Endothelial cell of umbilical vein (primary cell): ENCODE data around the gene DCP2. TPM values are rescaled to one million over a fixed set of nuclear protein-coding genes. Genes with fewer than 3 reads are reported as not detected.
A peak's percentile ranks its signal among the peaks of the same experiment; 100 is the strongest.

Experiments used
- BruUV-seq: library from RNA; stranded (reverse); fragments of 400-500 nt; replicated peaks from 2 replicates; lab custom pipeline; 2021; lab: Mats Ljungman, UMichigan
- CTCF ChIA-PET: fragments of 300-600, 350-600 bp; sonication (Branson Sonifier 250); formaldehyde crosslinking; loops from one replicate; lab custom pipeline; 2021; ENCODE audit warnings: antibody characterized with exemption, inconsistent platforms; lab: Charles Lee
- POLR2A ChIA-PET: fragments of 300-600, 350-600 bp; sonication (Branson Sonifier 250); formaldehyde crosslinking; loops from one replicate; lab custom pipeline; 2021; ENCODE audit warnings: antibody characterized with exemption, inconsistent platforms; lab: Charles Lee
- DNase-seq: peaks from one replicate; pipeline ENCODE4 v3.0.0-alpha.2; 2011; ENCODE audit warnings: low read depth, low spot score
- FAIRE-seq: peaks from 2 replicates; lab custom pipeline; 2011; peaks lifted over from hg19 to GRCh38; lab: Jason Lieb, UNC
- H2AFZ ChIP-seq: 2 replicates; pipeline ENCODE4 v1.6.0; 2012; ENCODE audit warnings: low read depth, low read length, control low read depth, inconsistent platforms
- H3K27ac ChIP-seq: 2 replicates; pipeline ENCODE4 v1.5.1; 2011; ENCODE audit warnings: low read depth, mild to moderate bottlenecking, control low read depth, low read length, moderate library complexity; ENCODE audit not compliant: insufficient read depth
- H3K27me3 ChIP-seq, 2 experiments: 2 replicates each; pipeline versions ENCODE4 v1.6.0 to v1.6.1; 2011; ENCODE audit warnings: low read length in 2 of 2, mixed read lengths in 1 of 2; ENCODE audit not compliant: control insufficient read depth in 2 of 2, insufficient read depth in 2 of 2
- H3K36me3 ChIP-seq, 2 experiments: 2 replicates in 1 of 2; 3 replicates in 1 of 2; pipeline ENCODE4 v1.5.1; 2011; ENCODE audit warnings: low read length in 2 of 2, mild to moderate bottlenecking in 1 of 2, moderate library complexity in 1 of 2; ENCODE audit not compliant: control insufficient read depth in 2 of 2, insufficient read depth in 2 of 2; ENCODE audit errors: extremely low read depth in 1 of 2
- H3K4me1 ChIP-seq: 3 replicates; pipeline ENCODE4 v1.5.1; 2011; ENCODE audit warnings: mild to moderate bottlenecking, low read length; ENCODE audit not compliant: control insufficient read depth, insufficient read depth; ENCODE audit errors: extremely low read depth
- H3K4me2 ChIP-seq: 2 replicates; pipeline ENCODE4 v1.6.1; 2011; ENCODE audit warnings: low read length, control low read depth, mixed read lengths; ENCODE audit not compliant: insufficient read depth
- H3K4me3 ChIP-seq, 3 experiments: fragments of 200-600 bp in 1 of 3; sonication (generic), shearing (Covaris generic) in 1 of 3; replicated peaks in 1 of 3; 2 replicates each; pipeline ENCODE4 v1.5.1; 2011 to 2016; ENCODE audit warnings: control low read depth in 3 of 3, low read length in 3 of 3, mild to moderate bottlenecking in 2 of 3, inconsistent platforms in 1 of 3, low read depth in 1 of 3, moderate library complexity in 1 of 3; ENCODE audit not compliant: insufficient read depth in 1 of 3
- H3K79me2 ChIP-seq: 2 replicates; pipeline ENCODE4 v1.6.0; 2012; ENCODE audit warnings: low read length, inconsistent platforms; ENCODE audit not compliant: control insufficient read depth, insufficient read depth
- H3K9ac ChIP-seq: replicated peaks from 2 replicates; pipeline ENCODE3; 2011; ENCODE audit warnings: low read length, control low read depth; ENCODE audit not compliant: insufficient read depth; ENCODE audit errors: extremely low read depth
- H3K9me1 ChIP-seq: replicated peaks from 3 replicates; pipeline ENCODE4 v1.6.0; 2011; ENCODE audit warnings: mild to moderate bottlenecking, low read length; ENCODE audit not compliant: control insufficient read depth, insufficient read depth; ENCODE audit errors: extremely low read depth
- H3K9me3 ChIP-seq: replicated peaks from 2 replicates; pipeline ENCODE4 v1.5.1; 2012; ENCODE audit warnings: low read length, inconsistent platforms; ENCODE audit not compliant: control insufficient read depth, insufficient read depth
- H4K20me1 ChIP-seq: replicated peaks from 2 replicates; pipeline ENCODE3; 2011; ENCODE audit warnings: mild to moderate bottlenecking, low read length; ENCODE audit not compliant: control insufficient read depth, insufficient read depth; ENCODE audit errors: extremely low read depth
- EZH2 ChIP-seq: IDR thresholded peaks from 2 replicates; pipeline ENCODE4 v1.6.1; 2012; ENCODE audit warnings: borderline replicate concordance, low read depth, mild to moderate bottlenecking, moderate library complexity, low read length, inconsistent platforms; ENCODE audit not compliant: severe bottlenecking
- FOS ChIP-seq: IDR thresholded peaks from 2 replicates; pipeline ENCODE4 v1.6.1; 2011; ENCODE audit warnings: mild to moderate bottlenecking, low read length, moderate library complexity, borderline replicate concordance; ENCODE audit not compliant: insufficient read depth
- GATA2 ChIP-seq: IDR thresholded peaks from 2 replicates; pipeline ENCODE4 v1.7.0; 2011; ENCODE audit warnings: low read depth, mild to moderate bottlenecking, moderate library complexity, mixed read lengths, low read length; ENCODE audit not compliant: insufficient read length, insufficient read depth
- JUN ChIP-seq: IDR thresholded peaks from 2 replicates; pipeline ENCODE4 v1.6.1; 2011; ENCODE audit warnings: borderline replicate concordance, low read depth; ENCODE audit not compliant: insufficient read length, insufficient read depth
- MYC ChIP-seq: IDR thresholded peaks from one replicate; pipeline ENCODE4 v1.6.1; 2011; ENCODE audit warnings: mild to moderate bottlenecking, low read depth, low read length
- POLR2A ChIP-seq: IDR thresholded peaks from 2 replicates; pipeline ENCODE4 v1.6.1; 2012; ENCODE audit warnings: low read depth, mild to moderate bottlenecking, control low read depth, low read length
- POLR2AphosphoS5 ChIP-seq: IDR thresholded peaks from 2 replicates; pipeline ENCODE4 v1.6.1; 2012; ENCODE audit warnings: low read depth, mild to moderate bottlenecking, control low read depth, low read length, moderate library complexity; ENCODE audit not compliant: insufficient read depth
- dilution Hi-C: fragments of 300-500 bp; cut with MboI; formaldehyde crosslinking; loops from one replicate; pipeline ENCODE4 v1.15.0; 2019; ENCODE audit warnings: low sequenced_read_pairs; ENCODE audit not compliant: extremely low pct_ligation_motif_present
- intact Hi-C: fragments of 100-400 bp; cut with micrococcal nuclease; formaldehyde crosslinking; loops from one replicate; pipeline ENCODE4 v1.10.0; 2022
- polyA plus RNA-seq, 4 experiments: library from polyadenylated mRNA; depleted of rRNA in 3 of 4; stranded (reverse) in 3 of 4; unstranded in 1 of 4; fragments of >200 nt; gene quantifications; 2 replicates each; pipeline versions ENCODE4 v1.2.1 to v1.2.3, GENCODE V29; 2011 to 2012; ENCODE audit warnings: missing spikeins in 1 of 4
- total RNA-seq: library from RNA; stranded (reverse); gene quantifications from 2 replicates; pipeline ENCODE4 v1.2.3, GENCODE V29; 2021
- TF ChIP-seq, protein P1 (sequence below), 2 donors: IDR thresholded peaks; 1 replicate in 1 of 2; 2 replicates in 1 of 2; pipeline ENCODE4 v1.5.1; 2011; ENCODE audit warnings: low read length in 2 of 2, mild to moderate bottlenecking in 2 of 2, moderate library complexity in 2 of 2, control low read depth in 1 of 2, inconsistent platforms in 1 of 2, low read depth in 1 of 2; ENCODE audit not compliant: insufficient read depth in 1 of 2; ENCODE audit errors: extremely low read depth in 1 of 2
- TF ChIP-seq, protein P2 (sequence below): IDR thresholded peaks from 2 replicates; pipeline ENCODE4 v1.6.1; 2011; ENCODE audit not compliant: insufficient read depth, insufficient read length

DCP2 gene
- total and polyA plus RNA-seq, 2 donors (not counting 3 experiments of a cell fraction or from before 2014, with no cell fraction given): 11.3 to 60.0 TPM

DNA sequence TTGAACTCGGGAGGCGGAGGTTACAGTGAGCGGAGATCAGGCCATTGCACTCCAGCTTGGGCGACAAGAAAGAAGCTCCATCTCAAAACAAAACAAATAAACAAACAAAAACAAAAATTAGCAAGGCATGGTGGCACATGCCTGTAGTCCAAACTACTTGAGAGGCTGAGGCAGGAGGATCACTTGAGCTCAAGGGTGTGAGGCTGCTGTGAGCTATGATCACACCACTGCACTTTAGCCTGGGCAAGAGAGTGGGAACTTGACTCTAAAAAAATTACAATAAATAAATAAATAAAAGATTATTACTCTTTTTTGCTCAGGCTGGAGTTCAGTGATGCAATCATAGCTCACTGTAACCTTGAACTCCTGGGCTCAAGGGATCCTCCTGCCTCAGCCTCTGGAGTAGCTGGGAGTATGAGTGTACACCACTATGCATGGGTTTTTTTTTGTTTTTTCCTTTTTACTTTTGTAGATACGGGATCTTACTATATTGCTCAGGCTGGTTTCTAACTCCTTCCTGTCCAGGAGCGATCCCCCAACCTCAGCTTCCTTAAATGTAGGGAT is 9.0 kb upstream of the DCP2 start:
- Histone ChIP-seq H3K4me1 (peaks cover 4% of the 10 kb centered on the region), H3K79me2 (no peaks in the 10 kb centered on the region), H3K36me3 (no peaks in the 10 kb centered on the region), H3K27ac (no peak overlapping the region), H3K9me1 (no peaks in the 10 kb centered on the region), H3K27me3 (no peaks in the 10 kb centered on the region), H4K20me1 (no peaks in the 10 kb centered on the region), H3K9ac (no peak overlapping the region), H3K4me2 (no peak overlapping the region), H3K9me3 (no peaks in the 10 kb centered on the region), H2AFZ (peak overlapping the region; percentile 4), H3K4me3 (no peak overlapping the region)
- ChIA-PET POLR2A (no interaction called here), CTCF (interaction anchor here (1.0 to 3.1 kb wide), 5 partner anchors 8 to 45 kb away, joined by 3 to 12 read pairs (median 5); partner anchors contain the start of gene REEP5)
- no TSS peak for BruUV-seq
- FAIRE-seq: no peak
- intact Hi-C loops: no loop called here
- dilution Hi-C loops: no loop called here
- TF ChIP-seq GATA2 (no peak), FOS (no peak), EZH2 (no peak), JUN (no peak), MYC (no peak), POLR2AphosphoS5 (no peak), POLR2A (no peak)
- TF ChIP-seq, protein P1, sequence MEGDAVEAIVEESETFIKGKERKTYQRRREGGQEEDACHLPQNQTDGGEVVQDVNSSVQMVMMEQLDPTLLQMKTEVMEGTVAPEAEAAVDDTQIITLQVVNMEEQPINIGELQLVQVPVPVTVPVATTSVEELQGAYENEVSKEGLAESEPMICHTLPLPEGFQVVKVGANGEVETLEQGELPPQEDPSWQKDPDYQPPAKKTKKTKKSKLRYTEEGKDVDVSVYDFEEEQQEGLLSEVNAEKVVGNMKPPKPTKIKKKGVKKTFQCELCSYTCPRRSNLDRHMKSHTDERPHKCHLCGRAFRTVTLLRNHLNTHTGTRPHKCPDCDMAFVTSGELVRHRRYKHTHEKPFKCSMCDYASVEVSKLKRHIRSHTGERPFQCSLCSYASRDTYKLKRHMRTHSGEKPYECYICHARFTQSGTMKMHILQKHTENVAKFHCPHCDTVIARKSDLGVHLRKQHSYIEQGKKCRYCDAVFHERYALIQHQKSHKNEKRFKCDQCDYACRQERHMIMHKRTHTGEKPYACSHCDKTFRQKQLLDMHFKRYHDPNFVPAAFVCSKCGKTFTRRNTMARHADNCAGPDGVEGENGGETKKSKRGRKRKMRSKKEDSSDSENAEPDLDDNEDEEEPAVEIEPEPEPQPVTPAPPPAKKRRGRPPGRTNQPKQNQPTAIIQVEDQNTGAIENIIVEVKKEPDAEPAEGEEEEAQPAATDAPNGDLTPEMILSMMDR (IDR thresholded peaks at IDR 0.05; ENCODE audit: extremely low read depth in 1 of 2, insufficient read depth in 1 of 2, low read depth in 1 of 2, low read length in 2 of 2): no peak
- TF ChIP-seq, protein P2, sequence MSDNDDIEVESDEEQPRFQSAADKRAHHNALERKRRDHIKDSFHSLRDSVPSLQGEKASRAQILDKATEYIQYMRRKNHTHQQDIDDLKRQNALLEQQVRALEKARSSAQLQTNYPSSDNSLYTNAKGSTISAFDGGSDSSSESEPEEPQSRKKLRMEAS: no peak
- no peak for DNase-seq
